HG02759 (cell line): ENCODE data around the gene PTH.
A peak's percentile ranks its signal among the peaks of the same experiment; 100 is the strongest.

Source experiments
- ATAC-seq: cut with Tn5 transposase; IDR thresholded peaks from one replicate; pipeline ENCODE4 v1.9.1; 2021; ENCODE audit warnings: mild to moderate bottlenecking, moderate library complexity; ENCODE audit not compliant: unreplicated experiment

PTH gene

DNA sequence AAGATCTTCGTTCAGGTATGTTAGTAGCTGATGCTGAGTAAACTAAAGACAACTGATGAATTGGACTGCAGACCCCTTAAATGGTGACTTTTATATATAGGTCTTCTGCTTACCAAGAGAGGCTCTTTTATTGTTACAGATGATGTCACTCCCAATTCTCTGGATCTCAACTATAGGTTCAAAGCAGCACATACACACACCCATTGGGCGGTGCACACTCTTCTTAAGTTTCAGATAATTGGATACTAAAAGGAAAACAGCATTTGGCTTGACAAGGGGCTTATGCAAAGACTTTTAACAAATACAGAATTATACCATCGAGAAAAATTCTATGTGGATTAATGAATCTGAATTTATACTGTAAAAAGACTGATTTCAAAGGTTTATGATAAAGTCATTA is at the start of gene PTH:
Gene PTH, minus strand, starts transcription at position 69 of the 400 bp plus-strand sequence. CDS start 3,142 bp downstream, outside the sequence.
- no peak for ATAC-seq

DNA sequence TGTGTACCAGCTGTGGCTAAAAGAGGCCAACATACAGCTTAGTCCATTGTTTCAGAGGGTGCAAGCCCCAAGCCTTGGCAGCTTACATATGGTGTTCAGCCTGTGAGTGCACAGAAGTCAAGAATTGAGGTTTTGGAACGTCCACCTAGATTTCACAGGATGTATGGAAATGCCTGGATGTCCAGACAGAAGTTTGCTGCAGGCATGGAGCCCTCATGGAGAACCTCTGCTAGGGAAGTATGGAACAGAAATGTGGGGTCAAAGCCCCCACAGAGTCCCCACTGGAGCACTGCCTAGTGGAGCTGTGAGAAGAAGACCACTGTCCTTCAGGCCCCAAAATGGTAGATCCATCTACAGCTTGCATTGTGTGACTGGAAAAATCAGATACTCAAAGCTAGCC is 42.2 kb upstream of the PTH start:
- ATAC-seq, result no peak

DNA sequence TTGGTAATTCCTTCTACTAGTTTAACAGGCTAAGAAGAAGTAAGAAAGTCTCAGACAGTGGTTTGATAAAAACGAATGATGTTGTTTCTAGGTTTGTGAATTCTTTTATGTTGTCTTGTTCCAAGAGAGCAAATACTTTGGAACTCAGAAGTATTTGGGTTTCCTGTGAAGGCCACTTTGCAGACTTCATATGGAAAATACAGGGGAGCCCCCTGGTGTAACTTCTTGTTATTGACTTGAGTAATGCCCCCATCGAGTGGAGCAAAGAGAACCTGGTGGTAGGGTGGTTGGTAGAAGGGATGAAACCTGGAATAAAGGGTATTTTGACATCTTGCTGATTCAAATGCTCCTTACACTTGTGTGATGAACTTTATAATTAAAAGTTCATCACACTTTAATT is 40.0 kb upstream of the PTH start:
- no peak for ATAC-seq

GRCh38 chr11:13534358-13534757 is 38.6 kb upstream of the PTH start:
- ATAC-seq, result no peak

DNA sequence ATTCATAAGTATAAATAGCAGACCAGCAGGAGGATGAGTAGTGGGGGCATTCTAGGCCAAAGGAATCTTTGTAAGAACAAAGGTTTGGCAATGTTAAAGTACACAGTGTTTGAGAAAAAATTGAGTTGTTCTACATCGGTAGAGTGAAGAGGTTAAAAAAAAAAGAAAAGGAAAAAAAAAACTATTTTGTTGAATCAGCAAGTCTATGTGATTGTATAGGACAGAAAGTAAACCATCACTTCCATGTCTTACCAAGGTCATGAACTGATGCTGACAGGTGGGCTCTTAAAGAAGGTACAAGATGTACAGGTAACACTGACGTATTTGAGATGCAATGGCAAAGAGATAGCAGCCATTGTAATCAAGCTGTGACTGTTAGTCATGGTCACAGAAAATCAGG is 29.5 kb upstream of the PTH start:
- no peak for ATAC-seq

DNA sequence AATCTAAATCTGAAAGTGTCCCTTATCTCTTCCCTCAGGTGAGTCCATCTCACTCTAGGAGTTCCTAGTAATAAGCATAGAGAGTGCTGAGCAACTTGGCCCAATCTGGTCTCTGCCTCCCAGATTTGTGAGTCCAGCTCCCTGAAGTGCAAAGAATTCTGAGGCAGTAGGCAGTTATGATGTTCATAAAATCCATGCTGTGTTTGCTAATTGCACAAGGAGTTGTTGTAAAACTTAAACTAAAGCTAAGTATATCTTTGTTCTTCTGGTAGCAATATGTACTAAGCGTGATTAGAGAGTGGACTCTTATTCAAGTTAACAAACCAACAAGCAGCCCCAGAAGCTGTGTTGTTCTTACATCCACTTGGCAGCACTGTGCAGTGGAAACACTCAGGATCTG is 7.6 kb upstream of the PTH start:
- no peak for ATAC-seq

DNA sequence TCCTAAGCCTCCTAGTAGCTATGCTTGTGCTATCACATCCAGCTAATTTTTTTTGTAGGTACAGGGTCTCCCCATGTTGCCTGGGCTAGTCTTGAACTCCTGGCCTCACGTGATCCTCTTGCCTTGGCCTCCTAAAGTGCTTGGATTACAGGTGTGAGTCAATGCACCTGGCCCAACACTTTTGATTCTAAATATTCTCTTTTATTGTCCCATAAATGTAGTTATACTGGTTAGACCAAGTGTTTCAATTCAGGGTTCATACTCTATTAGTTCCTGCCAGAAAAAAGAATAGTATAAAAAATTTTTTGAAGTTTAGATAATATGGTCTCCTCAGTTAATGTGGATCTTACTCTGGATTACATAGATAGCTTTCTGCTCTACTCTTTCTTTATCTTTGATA is 6.7 kb upstream of the PTH start:
- ATAC-seq, result no peak

GRCh38 chr11:13494051-13494450 is 1.7 kb downstream of the PTH start:
- no peak for ATAC-seq

- ATAC-seq, result peak; percentile 53
Measured at GRCh38 chr11:13487661-13488030, 8.2 kb downstream of the PTH start.

DNA sequence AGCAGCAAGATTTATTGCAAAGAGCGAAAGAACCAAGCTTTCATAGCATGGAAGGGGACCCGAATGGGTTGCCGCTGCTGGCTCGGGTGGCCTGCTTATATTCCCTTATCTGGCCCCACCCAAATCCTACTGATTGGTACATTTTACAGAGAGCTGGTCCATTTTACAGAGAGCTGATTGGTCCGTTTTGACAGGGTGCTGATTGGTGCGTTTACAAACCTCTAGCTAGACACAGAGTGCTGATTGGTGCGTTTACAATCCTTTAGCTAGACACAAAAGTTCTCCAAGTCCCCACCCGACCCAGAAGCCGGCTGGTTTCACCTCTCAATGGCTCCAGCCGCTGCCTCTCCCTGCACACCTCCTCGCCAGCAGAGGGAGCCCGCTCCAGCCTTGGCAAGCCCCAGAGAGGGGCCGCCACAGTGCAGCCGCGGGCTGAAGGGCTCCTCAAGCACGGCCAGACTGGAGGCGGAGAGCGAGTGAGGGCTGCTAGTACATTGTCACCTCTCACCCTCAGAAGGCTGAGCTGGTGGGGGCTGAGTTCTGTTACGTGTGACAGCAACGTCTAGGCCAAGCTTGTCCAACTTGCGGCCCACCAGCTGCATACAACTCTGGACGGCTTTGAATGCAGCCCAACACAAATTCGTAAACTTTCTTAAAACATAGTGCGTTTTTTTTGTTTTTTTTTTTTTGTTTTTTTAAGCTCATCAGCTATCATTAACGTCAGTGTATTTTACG is 8.7 kb downstream of the PTH start:
- peak; percentile 91 for ATAC-seq

DNA sequence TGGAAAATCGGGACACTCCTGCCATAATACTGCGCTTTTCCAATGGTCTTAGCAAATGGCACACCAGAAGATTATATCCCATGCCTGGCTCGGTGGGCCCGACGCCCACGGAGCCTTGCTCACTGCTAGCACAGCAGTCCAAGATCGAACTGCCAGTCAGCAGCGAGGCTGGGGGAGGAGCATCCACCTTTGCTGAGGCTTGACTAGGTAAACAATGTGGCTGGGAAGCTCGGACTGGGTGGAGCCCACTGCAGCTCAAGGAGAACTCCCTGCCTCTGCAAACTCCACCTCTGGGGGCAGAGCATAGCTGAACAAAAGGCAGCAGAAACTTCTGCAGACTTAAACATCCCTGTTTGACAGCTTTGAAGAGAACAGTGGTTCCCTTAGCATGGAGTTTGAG is 15.6 kb downstream of the PTH start:
- ATAC-seq, result no peak

DNA sequence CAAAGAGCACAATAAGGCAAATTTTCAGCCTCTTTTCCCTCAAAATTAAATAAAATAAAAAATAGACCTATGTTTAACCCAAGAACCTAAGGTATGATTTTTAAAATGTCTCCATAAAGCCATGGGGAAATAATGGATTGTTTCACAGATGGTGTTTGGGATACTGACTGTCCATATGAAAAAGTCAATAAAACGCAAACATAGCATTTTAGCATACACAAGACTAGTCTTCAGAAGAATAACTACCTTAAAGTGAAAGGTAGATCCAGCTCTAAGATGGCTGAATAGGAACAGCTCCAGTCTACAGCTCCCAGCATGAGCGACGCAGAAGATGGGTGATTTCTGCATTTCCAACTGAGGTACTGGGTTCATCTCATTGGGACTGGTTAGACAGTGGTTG is 16.1 kb downstream of the PTH start:
- ATAC-seq, result no peak

DNA sequence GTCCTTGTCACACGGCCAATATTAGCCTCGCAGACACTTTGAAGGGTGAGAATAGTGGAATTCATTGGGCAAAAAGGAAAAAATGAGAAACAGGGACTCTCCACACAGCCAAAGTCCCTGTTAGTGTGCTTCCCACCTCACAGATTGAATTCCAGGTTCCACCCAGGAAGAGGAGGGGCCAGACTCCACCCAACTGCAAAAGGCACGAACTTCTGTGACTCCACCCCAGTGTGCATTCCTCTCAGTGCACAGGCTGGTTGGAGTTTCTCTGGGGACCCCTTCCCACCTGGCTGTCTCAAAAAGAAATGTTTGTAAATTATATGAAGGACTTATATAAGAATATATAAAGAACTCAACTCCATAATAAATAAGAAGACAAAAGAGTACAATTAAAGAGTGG is 20.7 kb downstream of the PTH start:
- no peak for ATAC-seq

DNA sequence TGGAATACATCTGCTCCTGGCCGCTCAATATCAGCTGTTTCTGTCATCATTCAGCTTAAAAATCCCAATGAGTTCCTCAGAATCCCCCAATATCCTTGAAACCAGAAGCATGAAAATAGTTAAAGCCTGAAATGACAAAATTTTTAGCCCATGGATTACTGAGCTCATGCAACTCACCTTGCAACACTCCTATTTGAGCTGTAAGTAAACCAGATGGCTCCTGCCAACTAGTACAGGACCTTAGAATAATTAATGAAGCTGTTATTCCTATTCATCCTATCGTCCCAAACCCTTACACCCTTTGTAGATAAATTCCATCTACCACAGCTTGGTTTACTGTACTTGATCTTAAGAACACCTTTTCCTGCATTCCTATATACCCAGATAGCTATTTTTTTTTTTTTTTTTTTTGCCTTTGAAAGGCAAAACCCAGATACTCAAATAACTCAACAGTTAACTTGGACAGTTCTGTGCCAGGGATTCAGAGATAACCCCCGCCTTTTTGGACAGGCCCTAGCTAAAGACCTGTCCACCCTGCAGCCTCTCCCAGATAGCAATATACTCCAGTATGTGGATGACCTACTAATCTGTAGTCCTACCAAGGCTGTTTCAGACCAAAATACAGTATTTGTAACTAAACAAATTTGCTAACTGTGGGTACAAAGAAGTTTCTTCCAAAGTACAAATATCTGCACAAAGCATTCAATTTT is 22.6 kb downstream of the PTH start:
- ATAC-seq, result no peak

GRCh38 chr11:13468750-13469149 is 27.0 kb downstream of the PTH start:
- no peak for ATAC-seq

GRCh38 chr11:13465909-13466371 is 29.9 kb downstream of the PTH start:
- no peak for ATAC-seq

GRCh38 chr11:13463779-13464290 is 32.0 kb downstream of the PTH start:
- no peak for ATAC-seq

DNA sequence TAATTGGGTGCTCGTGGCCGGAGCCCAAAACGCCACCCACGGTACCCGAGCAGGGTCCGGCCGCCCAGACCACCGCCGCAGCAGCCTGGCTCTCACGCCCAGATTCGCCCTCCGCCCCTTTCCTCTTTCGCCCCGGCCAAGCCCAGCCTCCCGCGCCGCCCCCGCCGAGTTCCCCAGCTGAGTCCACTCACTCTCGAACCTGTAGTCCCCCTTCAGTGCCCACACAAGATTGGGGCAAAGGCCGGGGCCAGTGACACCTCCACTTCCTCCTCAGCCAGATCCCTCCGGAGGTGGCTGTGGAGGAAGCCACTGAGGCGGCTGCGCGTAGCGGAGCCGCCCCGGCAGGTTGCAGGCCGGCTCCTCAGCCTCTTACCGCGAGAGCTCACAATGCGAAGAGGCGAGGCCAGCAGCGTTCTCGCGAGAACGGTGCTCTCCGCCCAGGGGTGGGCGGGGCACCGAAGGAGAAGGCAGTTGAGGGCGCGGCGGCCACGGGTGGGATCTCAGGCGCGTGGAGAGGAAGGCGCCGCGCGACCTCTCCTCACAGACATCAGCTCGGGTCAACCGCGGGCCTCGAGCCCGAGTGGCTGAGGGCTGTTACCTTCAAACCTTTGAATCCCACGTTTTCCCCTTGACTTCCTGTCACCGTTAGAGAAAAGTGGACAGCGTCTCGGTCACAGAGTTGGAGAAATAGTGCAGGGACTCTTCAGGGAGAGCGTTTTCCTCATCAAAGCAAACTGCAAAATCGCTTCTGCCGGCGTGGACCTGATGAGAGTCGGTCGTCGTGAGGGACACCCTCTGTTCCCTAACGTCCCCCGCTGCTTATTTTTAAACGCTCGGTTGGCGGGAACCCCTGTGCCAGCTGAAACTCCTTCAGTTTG is 32.7 kb downstream of the PTH start, which contains the start of gene BTBD10:
Gene BTBD10, minus strand, starts transcription at position 322 of the 878 bp plus-strand sequence. CDS start 18,098 bp downstream, outside the sequence.
- peak; percentile 96 for ATAC-seq

DNA sequence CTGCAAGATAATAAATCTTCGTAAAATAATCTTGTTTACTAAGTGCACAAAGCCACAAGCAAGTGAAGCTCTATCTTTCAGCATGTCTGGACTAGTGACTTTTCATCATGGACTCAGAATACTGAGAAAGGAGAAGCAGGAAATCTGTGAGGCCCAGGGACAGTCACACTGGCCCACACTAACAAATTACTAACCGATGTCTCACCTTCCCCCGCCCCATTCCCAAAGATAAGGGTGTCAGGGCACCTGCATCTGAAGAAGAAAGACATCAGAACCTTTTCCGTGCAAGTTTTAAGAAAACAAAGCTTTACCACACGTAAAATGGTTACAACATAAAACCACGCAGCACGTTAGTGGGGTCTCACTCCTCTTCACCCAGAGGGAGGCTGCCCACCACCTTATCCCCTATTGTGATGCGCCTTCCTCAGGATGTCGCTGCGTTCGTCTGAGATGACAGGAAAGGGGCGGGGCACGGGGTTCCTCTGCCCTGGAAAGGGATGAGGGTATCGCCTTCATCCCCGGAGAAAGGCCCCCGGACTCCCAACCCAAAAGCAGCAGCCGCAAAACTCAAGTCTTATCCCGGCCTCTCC is 33.4 kb downstream of the PTH start:
- peak; percentile 37 for ATAC-seq

DNA sequence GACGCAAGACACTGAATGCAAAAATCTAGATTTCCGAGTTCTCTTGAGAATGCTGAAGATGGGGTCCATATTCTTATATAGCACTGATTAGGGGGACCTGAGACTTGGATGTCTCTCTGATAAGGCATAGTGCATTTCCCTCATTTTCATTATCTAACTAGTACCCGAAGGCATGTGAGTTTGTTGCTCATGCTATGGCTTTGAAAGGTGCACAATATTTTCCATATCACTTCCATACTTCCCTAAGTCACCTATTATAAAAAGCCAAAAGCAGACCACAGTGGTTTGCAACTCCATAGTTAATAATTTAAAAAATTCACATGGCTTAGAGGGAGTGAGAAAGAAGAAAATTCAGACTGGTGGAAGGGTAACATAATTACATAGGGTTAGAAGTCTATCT is 34.5 kb downstream of the PTH start:
- no peak for ATAC-seq
